ENCODE measurements around the gene ATN1. TPM values are rescaled to one million over a fixed set of nuclear protein-coding genes. Genes with fewer than 3 reads are reported as not detected.

ATN1 gene
- polyA plus RNA-seq, 1 experiment, result 15.9 TPM

DNA sequence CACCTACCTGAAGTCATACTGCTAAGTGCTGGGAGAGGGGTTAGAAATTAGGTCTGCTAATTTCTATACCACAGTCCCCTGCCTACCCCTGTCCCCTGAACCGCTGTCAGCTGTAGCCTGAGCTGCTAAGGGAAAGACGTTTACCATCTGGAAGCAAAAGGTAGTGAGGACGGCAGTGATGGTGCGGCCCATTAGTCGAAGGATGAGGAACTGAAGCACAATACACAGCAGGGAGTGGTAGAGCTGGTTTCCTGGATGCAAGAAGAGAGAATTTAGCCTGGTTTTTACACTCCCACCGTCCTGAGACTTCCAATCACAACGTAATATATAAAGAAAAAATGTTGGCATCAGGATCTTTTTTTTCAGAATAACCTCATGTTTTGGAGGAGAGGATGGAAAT, 54.8 kb downstream of the ATN1 start:
- CTCF ChIA-PET, result no interaction called here
- H3K27me3 ChIP-seq (ENCODE audit: control insufficient read depth, insufficient read depth, low read length), result no peaks in the 10 kb centered on the region
- no peak for DNase-seq (ENCODE audit: low read depth)
- POLR2A ChIA-PET, result no interaction called here
- no peak overlapping the region for H3K4me3 ChIP-seq (ENCODE audit: low read depth, low read length)
- H3K36me3 ChIP-seq (ENCODE audit: control insufficient read depth, insufficient read depth, low read length), result peaks cover 6% of the 10 kb centered on the region
- TF ChIP-seq, protein P1, sequence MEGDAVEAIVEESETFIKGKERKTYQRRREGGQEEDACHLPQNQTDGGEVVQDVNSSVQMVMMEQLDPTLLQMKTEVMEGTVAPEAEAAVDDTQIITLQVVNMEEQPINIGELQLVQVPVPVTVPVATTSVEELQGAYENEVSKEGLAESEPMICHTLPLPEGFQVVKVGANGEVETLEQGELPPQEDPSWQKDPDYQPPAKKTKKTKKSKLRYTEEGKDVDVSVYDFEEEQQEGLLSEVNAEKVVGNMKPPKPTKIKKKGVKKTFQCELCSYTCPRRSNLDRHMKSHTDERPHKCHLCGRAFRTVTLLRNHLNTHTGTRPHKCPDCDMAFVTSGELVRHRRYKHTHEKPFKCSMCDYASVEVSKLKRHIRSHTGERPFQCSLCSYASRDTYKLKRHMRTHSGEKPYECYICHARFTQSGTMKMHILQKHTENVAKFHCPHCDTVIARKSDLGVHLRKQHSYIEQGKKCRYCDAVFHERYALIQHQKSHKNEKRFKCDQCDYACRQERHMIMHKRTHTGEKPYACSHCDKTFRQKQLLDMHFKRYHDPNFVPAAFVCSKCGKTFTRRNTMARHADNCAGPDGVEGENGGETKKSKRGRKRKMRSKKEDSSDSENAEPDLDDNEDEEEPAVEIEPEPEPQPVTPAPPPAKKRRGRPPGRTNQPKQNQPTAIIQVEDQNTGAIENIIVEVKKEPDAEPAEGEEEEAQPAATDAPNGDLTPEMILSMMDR (IDR thresholded peaks at IDR 0.05; ENCODE audit: insufficient read depth, low read depth, low read length), result no peak

DNA sequence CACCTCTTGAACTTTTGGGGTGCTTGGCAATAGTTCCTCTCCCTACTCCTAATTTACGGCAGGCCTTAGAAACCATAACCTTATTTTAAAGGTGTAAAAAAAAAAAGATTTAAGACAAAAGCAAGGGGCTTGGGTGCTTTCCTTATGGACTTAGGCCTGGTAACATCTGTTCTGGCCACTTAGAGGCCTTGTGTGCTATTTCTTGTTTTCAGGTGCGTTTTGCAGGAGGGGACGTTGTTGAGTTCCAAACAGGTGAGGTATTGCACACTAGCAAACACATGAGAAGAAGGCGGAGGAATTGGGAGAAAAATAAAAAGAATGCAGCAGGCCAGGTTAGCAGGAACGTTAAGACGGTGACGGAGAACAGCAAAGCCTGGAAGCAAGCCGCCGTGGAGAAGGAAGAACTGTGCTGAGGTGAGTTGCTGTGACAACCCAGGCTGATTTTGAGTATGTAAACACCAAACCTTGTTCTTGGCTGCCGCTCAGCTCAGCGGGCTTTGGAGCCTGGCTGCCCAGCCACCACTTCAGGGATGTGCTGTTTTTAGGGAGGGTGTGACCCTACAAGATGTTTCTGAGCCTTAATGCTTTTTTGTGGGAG, 60.3 kb downstream of the ATN1 start:
- DNase-seq (ENCODE audit: low read depth), result no peak
- Histone ChIP-seq H3K27me3 (ENCODE audit: control insufficient read depth, insufficient read depth, low read length) (no peaks in the 10 kb centered on the region), H3K4me3 (ENCODE audit: low read depth, low read length) (no peak overlapping the region), H3K36me3 (ENCODE audit: control insufficient read depth, insufficient read depth, low read length) (peaks cover 4% of the 10 kb centered on the region; the same call in 1 of the 2 replicates)
- CTCF ChIA-PET, result no interaction called here
- POLR2A ChIA-PET, result no interaction called here
- TF ChIP-seq, protein P1 (IDR thresholded peaks at IDR 0.05; ENCODE audit: insufficient read depth, low read depth, low read length), result no peak

Small RNAs within 50 kb of the gene (small RNA-seq; reads per million reads assigned to genes)
- gene MIR141 (ENCODE audit: insufficient read length, low read depth, low replicate concordance) (13.3 reads per million, percentile 79 among the genes with 10 or more reads in this experiment), gene MIR200C (ENCODE audit: insufficient read length, low read depth, low replicate concordance) (7.4 reads per million, percentile 71 among the genes with 10 or more reads in this experiment), gene RNU7-1 (ENCODE audit: insufficient read length, low read depth, low replicate concordance) (not detected), gene SCARNA12 (ENCODE audit: insufficient read length, low read depth, low replicate concordance) (not detected)

Other genes starting within 250 kb of the ATN1 start
- gene ZNF384, start 238.6 kb upstream of the ATN1 start, polyA plus RNA-seq (2011; rRNA removed), result 38.8 and 57.0 TPM in 2 replicates
- gene PIANP, start 227.1 kb upstream of the ATN1 start, polyA plus RNA-seq (2011; rRNA removed), result 0.44 and 0.59 TPM in 2 replicates
- 128 and 200 TPM in 2 replicates for gene COPS7A, start 203.9 kb upstream of the ATN1 start, polyA plus RNA-seq (2011; rRNA removed)
- gene MLF2, start 174.8 kb upstream of the ATN1 start, polyA plus RNA-seq (2011; rRNA removed), result 287 and 345 TPM in 2 replicates
- gene PTMS, start 161.6 kb upstream of the ATN1 start, polyA plus RNA-seq (2011; rRNA removed), result 234 and 241 TPM in 2 replicates
- gene LAG3, start 155.4 kb upstream of the ATN1 start, polyA plus RNA-seq (2011; rRNA removed), result 0.28 and 0.50 TPM in 2 replicates
- gene CD4, start 138.4 kb upstream of the ATN1 start, polyA plus RNA-seq (2011; rRNA removed), result 0.33 and 0.42 TPM in 2 replicates
- 3.3 and 6.6 TPM in 2 replicates for gene GPR162, start 106.1 kb upstream of the ATN1 start, polyA plus RNA-seq (2011; rRNA removed)
- gene P3H3, start 99.6 kb upstream of the ATN1 start, polyA plus RNA-seq (2011; rRNA removed), result 40.9 and 71.6 TPM in 2 replicates
- 3.3 and 5.3 TPM in 2 replicates for gene GNB3, start 87.0 kb upstream of the ATN1 start, polyA plus RNA-seq (2011; rRNA removed)
- 39.2 and 57.1 TPM in 2 replicates for gene CDCA3, start 76.7 kb upstream of the ATN1 start, polyA plus RNA-seq (2011; rRNA removed)
- gene USP5, start 75.8 kb upstream of the ATN1 start, polyA plus RNA-seq (2011; rRNA removed), result 52.9 and 90.0 TPM in 2 replicates
- gene TPI1, start 60.4 kb upstream of the ATN1 start, polyA plus RNA-seq (2011; rRNA removed), result 2,446 and 2,656 TPM in 2 replicates
- 5.0 and 7.3 TPM in 2 replicates for gene SPSB2, start 54.7 kb upstream of the ATN1 start, polyA plus RNA-seq (2011; rRNA removed)
- gene LRRC23, start 23.1 kb upstream of the ATN1 start, polyA plus RNA-seq (2011; rRNA removed), result 12.7 and 13.3 TPM in 2 replicates
- gene ENO2, start 13.4 kb upstream of the ATN1 start, polyA plus RNA-seq (2011; rRNA removed), result 27.9 and 29.7 TPM in 2 replicates
- gene RNU7-1, start 15.9 kb downstream of the ATN1 start, polyA plus RNA-seq (2011; rRNA removed), result not detected in 2 replicates
- gene C12orf57, start 16.1 kb downstream of the ATN1 start, polyA plus RNA-seq (2011; rRNA removed), result 489 and 709 TPM in 2 replicates
- gene PTPN6, start 23.4 kb downstream of the ATN1 start, polyA plus RNA-seq (2011; rRNA removed), result 0.15 and 0.27 TPM in 2 replicates
- gene PHB2, start 42.7 kb downstream of the ATN1 start, polyA plus RNA-seq (2011; rRNA removed), result 283 and 369 TPM in 2 replicates
- gene EMG1, start 43.0 kb downstream of the ATN1 start, polyA plus RNA-seq (2011; rRNA removed), result 37.5 and 53.9 TPM in 2 replicates
- 26.3 and 31.2 TPM in 2 replicates for gene LPCAT3, start 90.5 kb downstream of the ATN1 start, polyA plus RNA-seq (2011; rRNA removed)
- 329 and 341 TPM in 2 replicates for gene C1S, start 132.8 kb downstream of the ATN1 start, polyA plus RNA-seq (2011; rRNA removed)
- gene C1R, start 164.5 kb downstream of the ATN1 start, polyA plus RNA-seq (2011; rRNA removed), result 668 and 703 TPM in 2 replicates
- gene C1RL, start 181.3 kb downstream of the ATN1 start, polyA plus RNA-seq (2011; rRNA removed), result 33.6 and 50.5 TPM in 2 replicates
- gene RBP5, start 200.9 kb downstream of the ATN1 start, polyA plus RNA-seq (2011; rRNA removed), result not detected in 2 replicates
- 14.3 and 19.2 TPM in 2 replicates for gene CLSTN3, start 202.4 kb downstream of the ATN1 start, polyA plus RNA-seq (2011; rRNA removed)